Stimulated activated CD8-positive, alpha-beta memory T cell treated with anti-CD3 and anti-CD28 coated beads, Interleukin-2, amount 100 ng/mL, for 48 hours (primary cell): Measurements from ENCODE around the gene ADAM12.

Experiments used
- DNase-seq, 2 donors: peaks; one replicate each; pipeline ENCODE4 v3.0.0-alpha.2; 2020; ENCODE audit warnings: low read depth in 2 of 2

ADAM12 gene

GRCh38 chr10:126021833-126022500 lies 366.3 kb downstream of the ADAM12 start:
- no peak for DNase-seq

GRCh38 chr10:126017961-126018560 lies 370.2 kb downstream of the ADAM12 start:
- no peak for DNase-seq

DNA sequence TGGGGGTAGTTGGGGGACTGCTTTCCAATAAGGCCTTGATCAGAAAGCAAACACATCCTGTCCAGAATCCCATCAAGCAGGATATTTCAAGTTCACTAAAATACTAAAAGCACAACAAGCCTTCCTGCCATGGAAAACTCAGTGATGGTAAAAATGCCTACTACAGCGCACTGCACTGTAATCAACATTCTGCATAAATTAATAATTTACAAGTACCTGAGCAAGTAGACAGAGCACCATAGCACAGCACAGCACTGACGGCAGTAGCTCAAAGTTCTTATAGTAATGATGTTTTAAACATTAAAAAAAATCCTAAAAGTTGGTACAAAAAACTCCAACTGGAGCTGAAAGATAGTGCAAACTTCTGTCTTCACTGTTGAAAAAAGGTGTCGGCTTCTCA lies 371.4 kb downstream of the ADAM12 start:
- DNase-seq, result no peak

DNA sequence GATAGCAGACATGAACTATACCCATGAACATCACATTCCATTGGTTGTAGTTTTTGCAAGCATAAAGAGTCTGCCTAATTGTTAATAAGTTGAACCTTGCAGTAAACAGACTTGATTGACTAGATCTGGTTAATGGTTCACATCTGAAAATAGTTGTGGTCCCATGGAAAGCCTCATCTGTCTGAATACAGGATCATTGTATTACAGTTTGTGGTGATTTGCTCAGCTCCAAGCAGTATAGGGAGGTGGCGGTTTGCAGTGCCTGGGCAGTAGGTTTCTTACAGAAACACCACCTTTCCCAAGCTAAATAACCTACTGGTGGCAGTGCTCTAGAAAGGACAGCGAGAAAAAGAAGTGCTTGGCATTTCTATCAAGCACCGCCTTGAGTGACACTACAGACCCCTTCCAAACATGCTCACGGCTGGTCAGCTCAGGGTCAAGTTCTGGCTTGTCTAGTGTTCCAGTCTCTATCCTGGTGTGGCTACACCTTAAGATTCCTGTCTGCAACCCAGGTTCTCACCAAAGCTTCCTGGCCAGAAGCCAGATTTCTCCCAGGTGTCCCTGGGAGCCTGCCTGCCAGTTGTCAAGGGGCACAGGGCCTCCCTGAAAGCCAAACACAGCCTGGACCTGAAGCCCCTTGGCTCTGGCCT lies 372.0 kb downstream of the ADAM12 start:
- no peak for DNase-seq

DNA sequence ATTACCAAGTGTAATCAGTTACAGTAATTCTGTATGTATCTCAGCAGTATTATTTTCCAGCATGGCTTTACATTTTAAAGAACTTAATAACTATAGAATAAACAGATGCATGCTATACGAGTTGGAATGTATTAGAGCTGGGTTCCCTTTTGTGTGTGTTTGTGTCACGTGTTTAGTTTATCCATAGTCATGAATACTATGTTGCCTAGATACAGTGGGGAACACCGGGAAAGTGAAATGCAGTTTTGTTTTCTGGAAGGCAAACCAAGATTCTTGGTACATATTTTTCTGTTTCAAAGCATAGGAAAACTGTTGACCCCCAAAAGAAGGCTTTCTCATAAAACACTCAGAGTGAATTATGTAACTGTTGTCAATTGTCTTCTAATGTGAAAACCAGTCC lies 372.9 kb downstream of the ADAM12 start:
- no peak for DNase-seq

- DNase-seq, result no peak
Observed at GRCh38 chr10:126014309-126014708, 374.0 kb downstream of the ADAM12 start.

- peak in 1 of 2 donors; percentile 19 for DNase-seq
Observed at GRCh38 chr10:126013489-126014281, 374.6 kb downstream of the ADAM12 start.

- DNase-seq, result no peak
Observed at GRCh38 chr10:126012485-126012884, 375.8 kb downstream of the ADAM12 start.

GRCh38 chr10:126011995-126012394 lies 376.3 kb downstream of the ADAM12 start:
- DNase-seq, result no peak

DNA sequence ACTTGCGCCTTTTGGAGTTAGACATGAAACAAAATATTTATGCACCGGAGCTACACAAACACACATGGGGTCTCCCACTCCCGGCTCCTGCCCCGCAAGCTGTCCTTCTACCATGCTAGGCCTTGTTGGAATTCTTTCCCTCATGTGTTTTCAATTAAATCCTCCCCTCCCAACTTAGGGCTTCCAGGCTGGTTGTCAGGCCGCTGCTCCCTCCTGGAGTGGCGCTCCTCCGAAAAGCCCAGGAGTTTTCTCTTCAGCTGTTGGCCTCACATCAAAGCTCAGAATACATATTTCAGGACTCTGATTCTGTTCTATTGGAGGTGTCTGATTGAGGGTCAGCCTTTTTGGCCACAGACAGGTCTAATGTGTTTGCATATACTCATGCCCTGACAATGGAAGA lies 378.6 kb downstream of the ADAM12 start:
- DNase-seq, result no peak

DNA sequence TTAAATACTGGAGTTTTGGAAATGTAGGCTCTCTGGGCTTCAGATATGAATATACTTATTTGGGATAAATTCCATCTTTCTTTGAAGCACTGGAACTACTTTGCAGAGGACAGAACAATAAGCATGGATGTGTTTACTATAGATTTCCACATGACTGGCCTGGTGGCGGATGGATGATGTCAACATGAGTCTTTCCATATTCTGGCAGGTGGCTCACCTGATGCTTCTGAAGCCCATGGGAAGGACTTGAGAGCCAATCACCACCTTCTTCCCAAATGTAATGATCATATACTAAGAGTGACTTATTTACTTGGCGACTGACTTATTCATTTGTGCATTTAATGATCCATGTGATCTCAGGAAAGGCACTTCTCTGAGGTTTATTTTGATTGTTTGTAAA lies 381.4 kb downstream of the ADAM12 start:
- DNase-seq, result no peak

DNA sequence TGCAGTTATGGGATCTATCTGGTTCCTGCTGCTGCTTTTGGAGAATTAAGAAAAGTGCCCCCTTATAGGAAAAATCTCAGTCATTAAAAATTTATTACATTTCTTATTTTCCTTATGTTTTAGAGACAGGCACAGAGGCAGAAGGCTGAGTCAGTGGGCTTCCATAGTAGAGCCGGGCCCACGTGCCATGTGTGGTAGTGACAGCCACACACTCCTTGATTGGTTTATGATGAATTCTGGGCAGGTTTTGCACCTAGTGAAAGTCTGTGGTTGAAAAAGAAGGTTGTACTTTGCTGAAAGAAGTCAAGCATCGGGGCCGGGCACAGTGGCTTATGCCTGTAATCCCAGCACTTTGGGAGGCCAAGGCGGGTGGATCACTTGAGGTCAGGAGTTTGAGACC lies 382.0 kb downstream of the ADAM12 start:
- no peak for DNase-seq

- DNase-seq, result no peak
Observed at GRCh38 chr10:126004752-126005151, 383.5 kb downstream of the ADAM12 start.

DNA sequence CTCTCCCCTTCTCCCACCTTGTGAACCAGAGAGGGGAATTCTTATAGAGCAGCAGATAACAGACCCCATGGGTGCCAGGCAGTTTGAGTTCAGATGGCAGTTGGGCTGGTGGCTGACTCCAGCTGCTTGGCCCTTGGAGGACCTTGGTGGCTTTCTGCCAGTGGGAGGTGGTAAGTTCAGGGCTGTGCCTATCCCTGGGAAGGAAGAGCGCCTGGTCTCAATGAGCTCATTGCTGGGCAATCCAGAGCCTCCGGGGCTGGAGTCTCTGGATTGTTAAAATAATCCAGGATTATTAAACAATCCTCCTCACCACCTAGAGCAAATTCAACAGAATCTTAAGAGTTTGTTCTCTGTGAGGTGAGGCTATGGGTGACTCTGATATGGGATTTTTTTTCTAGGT lies 386.7 kb downstream of the ADAM12 start:
- DNase-seq, result no peak

DNA sequence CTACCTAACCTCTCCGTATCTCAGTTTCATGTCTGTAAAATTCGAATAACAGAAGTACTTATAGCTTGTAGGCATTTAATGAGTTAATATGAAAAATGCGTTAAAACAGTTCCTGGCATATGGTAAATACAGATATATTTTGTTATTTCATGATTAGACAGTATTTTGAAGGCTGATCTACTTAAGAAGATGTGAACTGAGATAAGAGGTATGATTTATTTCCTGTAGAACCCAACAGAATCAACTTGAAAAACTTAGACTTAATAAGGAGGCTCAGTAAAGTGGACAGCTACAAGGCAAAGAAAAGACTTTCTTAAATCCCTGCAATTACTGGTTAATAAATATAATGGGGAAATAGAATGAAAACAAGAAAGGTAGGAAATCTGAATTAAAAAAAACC lies 388.6 kb downstream of the ADAM12 start:
- no peak for DNase-seq

GRCh38 chr10:125997586-125997985 lies 390.7 kb downstream of the ADAM12 start:
- DNase-seq, result no peak

DNA sequence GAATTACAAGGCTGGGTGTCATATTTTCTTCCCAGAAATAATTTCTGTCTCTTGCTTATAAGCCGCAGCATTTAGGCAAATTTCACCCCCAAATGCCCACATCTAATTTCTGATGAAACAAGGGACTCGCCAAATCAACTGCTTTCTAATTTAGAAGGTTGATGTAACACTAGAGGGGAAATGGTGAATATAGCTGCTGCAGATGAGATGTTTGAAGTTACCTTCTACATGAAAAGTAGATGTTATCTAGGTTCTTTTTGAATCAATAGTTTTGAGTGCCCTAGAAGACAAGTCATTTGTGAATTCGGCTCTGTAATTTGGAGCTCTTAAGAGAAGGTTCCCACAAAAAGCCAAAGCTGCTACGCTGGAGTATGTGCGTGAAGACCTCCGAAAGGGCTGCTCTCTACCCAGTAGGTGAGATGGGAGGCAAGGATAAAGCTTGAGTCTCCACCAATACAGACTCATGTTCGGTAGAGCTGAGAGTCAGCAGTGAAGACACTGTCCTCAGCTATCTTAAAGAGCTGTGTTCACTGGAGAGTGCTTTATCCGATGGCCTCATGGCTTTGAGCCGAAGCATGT lies 392.5 kb downstream of the ADAM12 start:
- DNase-seq, result no peak

DNA sequence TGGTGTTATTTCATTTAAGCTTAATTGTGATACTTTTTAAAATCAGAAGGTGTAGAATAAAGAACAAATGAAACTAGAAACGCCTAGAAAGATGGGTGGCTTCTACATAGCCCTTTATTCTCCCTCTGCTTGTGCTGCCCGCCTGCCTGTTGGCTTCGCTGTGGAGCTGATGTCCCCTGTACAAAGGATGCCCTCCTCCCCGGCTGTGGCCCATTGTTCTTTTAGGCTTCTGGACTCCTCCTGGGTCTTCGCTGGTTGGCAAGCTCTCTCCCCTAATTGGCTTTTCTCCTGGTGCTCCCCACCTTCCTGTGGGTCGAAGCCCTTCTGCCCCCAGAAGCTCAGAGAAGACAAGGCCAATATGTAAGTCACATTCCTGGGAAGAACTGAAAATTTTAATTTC lies 393.7 kb downstream of the ADAM12 start:
- DNase-seq, result no peak

- no peak for DNase-seq
Observed at GRCh38 chr10:125992254-125992653, 396.0 kb downstream of the ADAM12 start.

DNA sequence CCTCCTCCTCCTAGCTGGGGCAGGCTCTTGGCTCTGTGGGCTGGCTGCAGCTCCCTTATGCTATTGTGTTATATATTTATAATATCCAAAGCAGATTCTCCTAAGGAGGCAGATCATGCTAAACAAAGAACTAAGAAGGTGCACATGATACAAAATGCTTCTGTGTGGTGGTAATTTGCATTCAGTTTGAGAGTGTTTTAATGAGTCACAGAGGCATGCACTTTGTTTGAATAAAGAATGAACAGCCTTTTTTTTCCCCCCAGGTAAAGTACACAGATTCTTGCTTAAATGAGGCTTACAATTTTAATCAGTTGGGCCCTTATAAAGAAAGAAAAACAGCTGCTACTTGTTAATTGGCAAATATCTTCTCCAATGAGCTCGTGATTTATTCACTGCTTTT lies 396.9 kb downstream of the ADAM12 start:
- no peak for DNase-seq

GRCh38 chr10:125990974-125991373 lies 397.3 kb downstream of the ADAM12 start:
- no peak for DNase-seq

DNA sequence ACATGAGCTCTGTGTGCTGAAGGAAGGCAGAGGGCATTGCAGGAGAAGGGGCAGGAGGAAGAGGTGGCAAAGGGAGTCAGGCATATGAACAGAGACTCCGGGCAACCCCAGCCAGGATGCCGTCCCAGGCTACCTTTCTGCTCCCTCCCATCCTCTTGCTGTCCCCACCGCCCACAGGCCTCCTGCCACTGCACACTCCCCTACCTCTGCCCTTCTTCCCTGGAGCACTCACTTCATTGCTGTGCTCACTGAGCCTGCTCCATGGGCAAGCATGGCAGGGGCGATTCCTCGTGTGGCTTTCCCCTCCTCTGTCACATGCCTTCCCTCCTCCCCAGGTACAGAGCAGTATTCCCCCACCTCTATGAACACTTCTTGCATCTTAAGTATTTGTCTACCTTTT lies 398.5 kb downstream of the ADAM12 start:
- DNase-seq, result no peak
